ENCODE measurements around the gene IBA57.

GRCh38 chr1:228125185-228125584 is 40.4 kb upstream of the IBA57 start:
- no peak for TF ChIP-seq CTCF (IDR thresholded peaks at IDR 0.05)
- no peak for TF ChIP-seq POLR2A (IDR thresholded peaks at IDR 0.05)
